ENCODE results near the gene POC1A.
"Not testable (repeated sequence)": the region's sequence is repeated elsewhere in the genome, so short reads cannot be mapped to it uniquely, and the experiment has no call there.

Gene POC1A

GRCh38 chr3:52183786-52184445 lies 29.7 kb upstream of the POC1A start:
- no peak for DNase-seq (ENCODE audit: low read depth in 2 of 2)

GRCh38 chr3:52182691-52183090 lies 28.5 kb upstream of the POC1A start:
- no peak for DNase-seq (ENCODE audit: low read depth in 2 of 2)

GRCh38 chr3:52182196-52182595 lies 28.0 kb upstream of the POC1A start:
- DNase-seq (ENCODE audit: low read depth in 2 of 2), result no peak

DNA sequence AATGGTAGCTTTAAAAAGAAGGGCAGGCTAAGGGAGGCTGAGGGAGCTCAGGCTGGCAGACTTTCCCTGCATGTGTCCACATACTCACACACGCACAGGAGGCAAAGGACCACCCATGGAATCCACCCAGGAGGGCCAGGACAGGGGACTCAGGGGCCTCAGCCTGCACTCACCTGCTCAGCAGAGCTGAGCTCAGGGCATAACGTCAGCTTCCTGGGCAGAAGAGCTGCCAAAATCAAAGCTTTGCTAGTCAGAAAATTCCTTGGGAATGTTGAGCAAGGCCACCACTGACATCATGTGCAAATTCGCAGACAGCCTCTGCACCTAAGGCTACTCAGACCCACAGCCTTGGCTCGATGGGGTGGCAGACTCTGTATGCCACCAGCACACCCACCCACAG lies 27.3 kb upstream of the POC1A start:
- no peak for DNase-seq (ENCODE audit: low read depth in 2 of 2)

DNA sequence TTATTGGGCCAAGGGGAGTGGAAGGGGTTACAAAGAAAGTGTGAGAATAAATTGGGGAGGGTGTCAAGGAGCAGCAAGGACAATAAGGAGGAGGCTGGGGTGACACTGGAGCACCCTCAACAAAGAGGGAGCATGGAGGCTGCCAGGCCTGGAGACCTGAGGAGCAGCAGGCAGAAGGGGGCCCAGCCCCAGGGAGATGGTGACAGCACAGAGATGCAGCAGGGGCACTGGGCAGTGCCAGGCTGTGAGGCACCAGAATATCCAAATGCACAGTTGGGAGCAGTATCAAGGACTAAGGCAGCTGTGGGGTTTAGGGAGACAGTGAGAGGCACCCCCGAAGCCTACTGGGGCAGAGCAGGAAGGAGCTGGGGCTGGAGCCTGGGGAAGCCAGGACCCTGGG lies 24.3 kb upstream of the POC1A start:
- no peak for DNase-seq (ENCODE audit: low read depth in 2 of 2)

DNA sequence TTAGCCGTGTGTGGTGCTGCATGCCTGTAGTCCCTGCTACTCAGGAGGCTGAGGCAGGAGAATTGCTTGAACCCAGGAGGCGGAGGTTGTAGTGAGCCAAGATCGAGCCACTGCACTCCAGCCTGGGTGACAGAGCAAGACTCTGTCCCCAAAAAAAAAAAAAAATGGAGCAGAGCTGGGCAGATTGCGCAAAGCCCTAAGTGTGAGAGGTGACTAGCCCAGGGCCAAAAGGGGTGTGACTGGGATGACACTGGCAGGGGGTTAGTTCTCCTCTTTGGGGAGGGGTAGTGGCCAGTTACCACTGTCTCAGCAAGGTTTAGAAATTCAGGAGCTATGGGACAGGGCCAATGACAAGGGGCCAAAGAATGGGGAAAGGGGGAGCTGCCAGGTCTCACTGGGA lies 23.9 kb upstream of the POC1A start:
- not testable (repeated sequence) for DNase-seq (ENCODE audit: low read depth in 2 of 2)

DNA sequence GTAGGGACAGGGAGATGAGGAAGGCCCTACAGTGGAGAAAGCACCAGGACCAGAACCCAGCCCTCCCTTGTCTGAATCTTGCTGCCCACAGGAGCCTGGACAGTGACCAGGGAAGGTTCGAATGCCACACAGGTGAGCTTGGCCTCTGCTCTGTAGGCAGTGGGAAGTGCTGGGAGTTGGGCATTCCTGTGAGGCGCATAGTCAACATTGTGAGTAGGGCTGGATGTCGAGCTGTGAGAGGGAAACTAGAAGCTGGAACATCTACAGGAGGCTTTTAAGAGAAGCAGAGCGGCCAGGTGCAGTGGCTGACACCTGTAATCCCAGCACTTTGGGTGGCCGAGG lies 23.4 kb upstream of the POC1A start:
- no peak for DNase-seq (ENCODE audit: low read depth in 2 of 2)

- no peak for DNase-seq (ENCODE audit: low read depth in 2 of 2)
Measured at GRCh38 chr3:52176951-52177700, 22.9 kb upstream of the POC1A start.

- no peak for DNase-seq (ENCODE audit: low read depth in 2 of 2)
Measured at GRCh38 chr3:52176180-52176752, 22.0 kb upstream of the POC1A start.

DNA sequence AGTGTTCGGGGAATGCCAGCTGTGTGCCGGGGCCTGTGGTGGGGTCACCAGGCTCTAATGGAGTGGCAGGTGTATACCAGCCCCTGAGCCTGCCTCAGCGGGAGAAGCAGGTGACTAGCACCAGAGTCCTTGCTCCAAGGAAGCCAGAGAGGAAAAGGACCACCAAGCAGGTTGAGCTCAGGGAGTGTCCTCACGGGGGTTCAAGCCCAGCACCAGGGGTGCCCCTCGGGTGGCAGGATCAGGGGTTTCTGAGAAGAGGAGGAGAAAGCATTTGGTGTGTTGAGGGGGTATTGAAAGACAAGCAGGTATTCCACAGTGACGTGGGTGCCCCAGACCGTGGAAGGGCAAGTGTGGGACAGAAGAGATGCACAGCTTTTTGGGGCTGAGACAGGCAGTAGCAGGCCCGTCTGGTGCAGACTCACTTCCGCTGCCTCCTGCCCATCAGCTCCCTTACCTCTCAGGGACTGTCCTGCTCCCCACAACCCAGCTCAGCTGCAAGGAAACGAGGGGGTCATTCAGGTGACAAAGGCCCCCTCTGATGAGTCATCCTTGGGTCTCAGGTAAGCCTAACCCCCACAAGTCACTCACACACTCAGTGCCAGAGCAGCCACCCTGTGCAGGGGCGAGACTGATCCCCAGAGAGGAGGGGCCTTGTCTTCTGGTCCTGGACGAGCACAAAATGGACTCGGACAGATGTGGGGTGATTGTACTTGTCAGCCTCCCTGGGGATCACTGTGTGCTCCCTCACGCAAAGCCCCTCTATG lies 21.4 kb upstream of the POC1A start:
- no peak for DNase-seq (ENCODE audit: low read depth in 2 of 2)

- no peak for DNase-seq (ENCODE audit: low read depth in 2 of 2)
Measured at GRCh38 chr3:52174896-52175295, 20.7 kb upstream of the POC1A start.

GRCh38 chr3:52173101-52173500 lies 18.9 kb upstream of the POC1A start:
- DNase-seq (ENCODE audit: low read depth in 2 of 2), result no peak

GRCh38 chr3:52172262-52172757 lies 18.1 kb upstream of the POC1A start:
- DNase-seq (ENCODE audit: low read depth in 2 of 2), result no peak

DNA sequence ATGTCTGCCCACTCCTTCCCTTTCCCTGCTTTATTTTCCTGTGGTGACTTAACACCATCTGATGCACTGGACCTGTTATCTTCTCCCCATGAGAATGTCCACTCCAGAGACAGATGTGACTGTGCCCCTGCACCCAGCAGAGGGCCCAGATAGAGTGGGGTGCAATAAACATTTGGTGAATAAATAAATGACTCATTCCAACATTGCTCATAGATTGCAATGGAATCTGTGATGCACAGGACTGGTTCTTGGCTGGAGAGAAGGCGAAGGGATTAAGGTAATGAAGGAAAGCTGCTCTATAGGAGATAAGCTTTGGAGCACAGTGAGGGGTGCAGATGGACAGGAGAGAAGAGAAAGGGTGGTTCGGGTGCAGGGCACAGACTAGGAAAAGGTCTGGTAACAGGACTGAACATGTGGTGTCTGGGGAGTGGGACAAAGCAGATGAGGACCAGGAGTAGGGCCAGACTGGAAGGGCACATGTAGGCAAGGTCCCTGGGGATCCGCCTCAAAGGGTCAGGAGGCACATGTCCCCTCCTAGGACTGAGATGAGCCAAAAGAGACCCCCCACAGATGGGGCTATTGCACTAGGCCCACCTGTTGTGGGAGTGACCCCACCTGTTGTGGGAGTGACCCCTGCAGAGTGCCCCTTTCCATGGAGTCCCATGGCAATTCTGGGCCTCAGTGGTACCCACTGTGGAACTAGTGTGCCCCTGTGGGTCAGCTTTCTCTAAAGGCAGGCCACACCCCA lies 17.5 kb upstream of the POC1A start:
- no peak for DNase-seq (ENCODE audit: low read depth in 2 of 2)

DNA sequence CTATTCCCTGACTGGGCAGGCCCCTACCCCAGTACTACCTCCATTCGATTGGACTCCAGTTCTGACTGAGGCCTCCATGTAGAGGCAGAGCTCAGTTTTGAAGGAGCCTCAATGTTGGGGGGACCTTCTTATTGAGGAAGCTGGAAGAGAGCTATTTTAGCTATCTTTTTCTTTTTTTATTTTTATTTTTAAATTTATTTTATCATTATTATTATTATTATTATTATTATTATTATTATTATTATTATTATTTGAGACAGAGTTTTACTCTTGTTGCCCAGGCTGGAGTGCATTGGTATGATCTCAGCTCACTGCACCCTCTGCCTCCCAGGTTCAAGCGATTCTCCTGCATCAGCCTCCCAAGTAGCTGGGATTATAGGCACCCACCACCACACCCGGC lies 16.0 kb upstream of the POC1A start:
- not testable (repeated sequence) for DNase-seq (ENCODE audit: low read depth in 2 of 2)

DNA sequence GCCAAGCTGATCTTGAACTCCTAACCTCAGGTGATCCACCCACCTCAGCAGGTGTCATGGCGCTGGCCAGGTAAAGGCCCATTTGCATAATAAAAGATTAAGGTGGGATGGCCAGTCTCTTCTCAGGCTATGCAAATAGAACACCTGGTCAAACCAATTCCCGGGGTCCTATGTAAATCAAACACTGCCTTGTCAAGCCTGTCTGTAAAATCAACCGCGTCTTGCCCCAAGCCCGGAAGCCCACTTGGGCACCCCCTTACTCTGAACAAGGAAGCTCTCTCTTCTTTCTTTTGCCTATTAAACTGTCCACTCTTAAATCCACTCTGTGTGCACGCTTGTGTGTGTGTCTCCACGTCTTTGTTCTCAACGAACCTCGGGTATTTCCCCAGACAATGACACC lies 13.0 kb upstream of the POC1A start:
- DNase-seq (ENCODE audit: low read depth in 2 of 2), result no peak

- DNase-seq (ENCODE audit: low read depth in 2 of 2), result no peak
Measured at GRCh38 chr3:52162250-52162872, 8.1 kb upstream of the POC1A start.

DNA sequence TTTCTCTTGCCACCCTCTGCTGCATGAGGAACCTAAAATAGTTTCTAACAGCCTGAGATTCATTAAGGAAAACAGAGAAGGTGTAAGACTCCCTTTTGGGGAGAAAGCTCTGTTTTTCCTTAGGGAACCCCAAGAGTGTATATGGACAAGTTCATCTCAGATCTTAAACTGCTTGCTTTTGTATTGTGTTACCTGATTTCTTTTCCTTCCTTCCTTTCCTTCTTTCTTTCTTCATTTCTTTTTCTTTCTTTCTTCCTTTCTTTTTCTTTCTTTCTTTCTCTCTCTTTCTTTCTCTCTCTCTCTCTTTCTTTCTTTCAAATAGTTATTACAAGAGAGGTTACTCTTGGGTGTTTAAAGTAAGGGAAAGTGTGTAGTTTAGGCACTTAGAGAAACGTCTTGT lies 5.3 kb upstream of the POC1A start:
- no peak for DNase-seq (ENCODE audit: low read depth in 2 of 2)

DNA sequence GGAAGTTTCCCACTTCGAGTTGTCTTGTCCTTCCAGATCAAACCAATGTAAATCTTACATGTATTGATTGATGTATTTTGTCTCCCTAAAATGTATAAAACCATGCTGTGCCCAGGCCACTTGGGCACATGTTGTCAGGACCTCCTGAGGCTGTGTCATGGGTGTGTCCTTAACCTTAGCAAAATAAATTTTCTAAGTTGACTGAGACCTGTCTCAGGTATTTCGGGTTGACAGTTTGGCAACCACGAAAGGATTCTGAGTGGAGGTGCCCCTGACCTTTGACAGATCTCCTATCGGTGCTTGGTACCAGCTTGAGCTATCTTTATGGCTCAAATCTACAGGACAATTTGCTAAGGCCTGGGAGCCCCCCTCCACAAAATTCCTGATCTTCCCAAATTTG lies 1.7 kb upstream of the POC1A start:
- no peak for DNase-seq (ENCODE audit: low read depth in 2 of 2)

GRCh38 chr3:52153389-52154096 lies 680 bp downstream of the POC1A start:
- DNase-seq (ENCODE audit: low read depth in 2 of 2), result no peak

- DNase-seq (ENCODE audit: low read depth in 2 of 2), result not testable (repeated sequence)
Measured at GRCh38 chr3:52151991-52152390, 2.2 kb downstream of the POC1A start.

Measured in stimulated activated CD4-positive, alpha-beta T cell treated with anti-CD3 and anti-CD28 coated beads, Interleukin-15, amount 100 ng/mL, for 48 hours (primary cell).